ENCODE data around the gene NUAK1.

DNA sequence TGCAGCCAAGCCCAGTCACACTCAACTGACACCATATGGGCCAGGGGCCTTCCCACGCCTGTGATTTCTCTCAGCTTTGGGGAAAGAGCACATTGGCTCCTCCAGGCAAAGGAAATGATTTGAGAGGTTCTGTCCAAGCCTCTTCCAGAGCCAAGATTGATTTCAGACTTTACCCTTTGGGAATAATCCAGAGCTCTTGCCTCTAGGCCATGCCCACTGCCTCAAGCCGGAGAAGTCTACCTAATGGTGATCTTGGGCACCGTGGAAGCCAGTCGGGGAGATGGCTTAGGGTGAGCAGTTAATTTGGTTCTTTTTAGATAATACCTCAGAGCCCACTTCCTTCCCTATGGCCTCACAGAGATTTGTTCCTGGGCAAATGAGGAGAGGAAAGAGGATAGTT is 45.0 kb upstream of the NUAK1 start:
- TF ChIP-seq, protein P1, sequence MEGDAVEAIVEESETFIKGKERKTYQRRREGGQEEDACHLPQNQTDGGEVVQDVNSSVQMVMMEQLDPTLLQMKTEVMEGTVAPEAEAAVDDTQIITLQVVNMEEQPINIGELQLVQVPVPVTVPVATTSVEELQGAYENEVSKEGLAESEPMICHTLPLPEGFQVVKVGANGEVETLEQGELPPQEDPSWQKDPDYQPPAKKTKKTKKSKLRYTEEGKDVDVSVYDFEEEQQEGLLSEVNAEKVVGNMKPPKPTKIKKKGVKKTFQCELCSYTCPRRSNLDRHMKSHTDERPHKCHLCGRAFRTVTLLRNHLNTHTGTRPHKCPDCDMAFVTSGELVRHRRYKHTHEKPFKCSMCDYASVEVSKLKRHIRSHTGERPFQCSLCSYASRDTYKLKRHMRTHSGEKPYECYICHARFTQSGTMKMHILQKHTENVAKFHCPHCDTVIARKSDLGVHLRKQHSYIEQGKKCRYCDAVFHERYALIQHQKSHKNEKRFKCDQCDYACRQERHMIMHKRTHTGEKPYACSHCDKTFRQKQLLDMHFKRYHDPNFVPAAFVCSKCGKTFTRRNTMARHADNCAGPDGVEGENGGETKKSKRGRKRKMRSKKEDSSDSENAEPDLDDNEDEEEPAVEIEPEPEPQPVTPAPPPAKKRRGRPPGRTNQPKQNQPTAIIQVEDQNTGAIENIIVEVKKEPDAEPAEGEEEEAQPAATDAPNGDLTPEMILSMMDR (conservative IDR thresholded peaks at IDR 0.05) = no peak
- no peak for TF ChIP-seq EZH2 (IDR thresholded peaks at IDR 0.05; ENCODE audit: low read depth)
